Astrocyte (in vitro differentiated cells and primary cell): ENCODE results near the gene HTRA1. TPM values are rescaled to one million over a fixed set of nuclear protein-coding genes. Genes with fewer than 3 reads are reported as not detected.

Experiments
- DNase-seq: peaks from one replicate; pipeline ENCODE4 v3.0.0-alpha.2; 2010; ENCODE audit warnings: low read depth
- FAIRE-seq: peaks from 2 replicates; lab custom pipeline; 2011; peaks lifted over from hg19 to GRCh38; lab: Jason Lieb, UNC
- H2AFZ ChIP-seq: 2 replicates; pipeline ENCODE4 v1.6.0; 2012; ENCODE audit warnings: low read depth, low read length, inconsistent platforms
- H3K27ac ChIP-seq: 2 replicates; pipeline ENCODE4 v1.5.1; 2011; ENCODE audit warnings: low read depth, low read length, inconsistent platforms
- H3K27me3 ChIP-seq: 2 replicates; pipeline ENCODE4 v1.6.0; 2011; ENCODE audit warnings: low read length, inconsistent platforms; ENCODE audit not compliant: insufficient read depth
- H3K36me3 ChIP-seq: 2 replicates; pipeline ENCODE4 v1.5.1; 2011; ENCODE audit warnings: low read length, inconsistent platforms; ENCODE audit not compliant: insufficient read depth
- H3K4me1 ChIP-seq: 2 replicates; pipeline ENCODE4 v1.5.1; 2011; ENCODE audit warnings: low read length, inconsistent platforms; ENCODE audit not compliant: insufficient read depth
- H3K4me2 ChIP-seq: 2 replicates; pipeline ENCODE4 v1.6.0; 2012; ENCODE audit warnings: low read length, inconsistent platforms
- H3K4me3 ChIP-seq: 2 replicates; pipeline ENCODE4 v1.5.1; 2011; ENCODE audit warnings: low read depth, mild to moderate bottlenecking, low read length, inconsistent platforms; ENCODE audit not compliant: insufficient read depth
- H3K79me2 ChIP-seq: 2 replicates; pipeline ENCODE4 v1.6.0; 2012; ENCODE audit warnings: mild to moderate bottlenecking, low read length, inconsistent platforms; ENCODE audit not compliant: insufficient read depth
- H3K9ac ChIP-seq: 2 replicates; pipeline ENCODE4 v1.6.0; 2012; ENCODE audit warnings: mild to moderate bottlenecking, low read length, inconsistent platforms
- H3K9me3 ChIP-seq: 2 replicates; pipeline ENCODE4 v1.5.1; 2012; ENCODE audit warnings: low read depth, mild to moderate bottlenecking, low read length, inconsistent platforms; ENCODE audit not compliant: insufficient read depth
- H4K20me1 ChIP-seq: 2 replicates; pipeline ENCODE4 v1.6.0; 2012; ENCODE audit warnings: low read length, inconsistent platforms; ENCODE audit not compliant: insufficient read depth
- H3K27ac Mint-ChIP-seq: one replicate; pipeline ENCODE4 v1.8.0; 2021; ENCODE audit warnings: mild to moderate bottlenecking, mixed read lengths; ENCODE audit not compliant: unreplicated experiment
- H3K27me3 Mint-ChIP-seq: one replicate; pipeline ENCODE4 v1.8.0; 2021; ENCODE audit warnings: low read depth, mixed read lengths; ENCODE audit not compliant: unreplicated experiment
- H3K36me3 Mint-ChIP-seq: one replicate; pipeline ENCODE4 v1.8.0; 2021; ENCODE audit warnings: low read depth, mixed read lengths; ENCODE audit not compliant: unreplicated experiment
- H3K4me1 Mint-ChIP-seq: one replicate; pipeline ENCODE4 v1.8.0; 2021; ENCODE audit warnings: low read depth, mixed read lengths; ENCODE audit not compliant: unreplicated experiment
- H3K4me3 Mint-ChIP-seq: one replicate; pipeline ENCODE4 v1.8.0; 2021; ENCODE audit warnings: mild to moderate bottlenecking, moderate library complexity, mixed read lengths; ENCODE audit not compliant: unreplicated experiment
- H3K9me3 Mint-ChIP-seq: one replicate; pipeline ENCODE4 v1.8.0; 2021; ENCODE audit warnings: mild to moderate bottlenecking, mixed read lengths; ENCODE audit not compliant: unreplicated experiment
- CTCF ChIP-seq: IDR thresholded peaks from 2 replicates; pipeline ENCODE4 v1.5.1; 2011; ENCODE audit warnings: low read depth, mild to moderate bottlenecking, inconsistent platforms, low read length, moderate library complexity; ENCODE audit not compliant: insufficient read depth
- EZH2 ChIP-seq: IDR thresholded peaks from 2 replicates; pipeline ENCODE4 v1.6.1; 2012; ENCODE audit warnings: mild to moderate bottlenecking, low read length, inconsistent platforms; ENCODE audit not compliant: insufficient read depth
- total RNA-seq: library from RNA; stranded (reverse); gene quantifications from 2 replicates; pipeline ENCODE4 v1.2.1, GENCODE V29; 2021

HTRA1 gene
- total RNA-seq, 1 donor from 2014 or later, result 34.9 TPM

- no peak for FAIRE-seq
- peaks cover 5% of the 10 kb centered on the region for H3K9me3 Mint-ChIP-seq
Measured at GRCh38 chr10:122509323-122509722, 48.0 kb downstream of the HTRA1 start.

GRCh38 chr10:122510326-122510725 is 49.0 kb downstream of the HTRA1 start:
- H3K9me3 Mint-ChIP-seq, result peaks cover 3% of the 10 kb centered on the region
- no peak overlapping the region for H2AFZ ChIP-seq
- H4K20me1 ChIP-seq, result no peaks in the 10 kb centered on the region
- peaks cover 14% of the 10 kb centered on the region for H3K27me3 Mint-ChIP-seq
- peaks cover 16% of the 10 kb centered on the region for H3K4me1 Mint-ChIP-seq
- no peak overlapping the region for H3K27ac Mint-ChIP-seq
- H3K79me2 ChIP-seq, result no peaks in the 10 kb centered on the region
- H3K4me3 ChIP-seq, result no peak overlapping the region
- H3K4me3 Mint-ChIP-seq, result no peak overlapping the region
- FAIRE-seq (no peak), DNase-seq (peak; percentile 77)
- no peaks in the 10 kb centered on the region for H3K9me3 ChIP-seq
- TF ChIP-seq EZH2 (no peak), CTCF (no peak)
- H3K36me3 Mint-ChIP-seq, result peaks cover 17% of the 10 kb centered on the region
- H3K4me1 ChIP-seq, result peaks cover 17% of the 10 kb centered on the region
- no peaks in the 10 kb centered on the region for H3K27me3 ChIP-seq
- no peak overlapping the region for H3K4me2 ChIP-seq
- no peak overlapping the region for H3K27ac ChIP-seq
- H3K9ac ChIP-seq, result peak overlapping the region; percentile 12
- no peaks in the 10 kb centered on the region for H3K36me3 ChIP-seq

More at GRCh38 chr10:122509323-122509722, 48.0 kb downstream of the HTRA1 start:
- Histone ChIP-seq H3K9me3 (no peaks in the 10 kb centered on the region), H3K79me2 (no peaks in the 10 kb centered on the region), H3K27me3 (no peaks in the 10 kb centered on the region), H3K4me1 (peaks cover 15% of the 10 kb centered on the region), H2AFZ (no peak overlapping the region), H3K36me3 (no peaks in the 10 kb centered on the region), H3K4me3 (no peak overlapping the region), H3K4me2 (no peak overlapping the region), H3K9ac (no peak overlapping the region), H3K27ac (no peak overlapping the region), H4K20me1 (no peaks in the 10 kb centered on the region)
- no peak overlapping the region for H3K4me3 Mint-ChIP-seq
- H3K27me3 Mint-ChIP-seq, result peaks cover 12% of the 10 kb centered on the region
- no peak for DNase-seq
- H3K4me1 Mint-ChIP-seq, result peaks cover 13% of the 10 kb centered on the region
- TF ChIP-seq CTCF (no peak), EZH2 (no peak)
- H3K36me3 Mint-ChIP-seq, result peaks cover 17% of the 10 kb centered on the region
- H3K27ac Mint-ChIP-seq, result no peak overlapping the region

DNA sequence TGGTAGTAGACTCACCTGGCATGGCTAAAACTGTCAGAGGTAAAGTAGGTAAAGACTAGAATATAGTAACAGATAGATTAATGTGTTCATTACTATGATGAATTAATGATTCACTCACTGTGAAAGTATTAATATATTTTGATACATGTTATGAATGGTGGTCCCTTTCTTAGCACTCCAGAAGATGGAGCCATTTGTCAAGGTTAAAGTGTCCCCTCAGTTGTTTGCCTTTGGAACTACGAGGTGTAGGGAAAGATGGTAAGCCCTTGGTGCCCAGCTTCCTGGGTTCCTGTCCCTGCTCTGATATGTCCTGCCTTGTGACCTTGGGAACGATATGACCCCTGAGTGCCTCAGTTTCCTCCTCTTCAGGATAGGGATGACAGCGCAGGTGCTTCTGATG is 49.4 kb downstream of the HTRA1 start:
- H3K27ac Mint-ChIP-seq, result no peak overlapping the region
- FAIRE-seq, result no peak
- peaks cover 3% of the 10 kb centered on the region for H3K9me3 Mint-ChIP-seq
- H3K4me3 Mint-ChIP-seq, result no peak overlapping the region
- peaks cover 17% of the 10 kb centered on the region for H3K36me3 Mint-ChIP-seq
- no peak overlapping the region for H3K9ac ChIP-seq
- H3K4me2 ChIP-seq, result no peak overlapping the region
- no peak overlapping the region for H2AFZ ChIP-seq
- no peaks in the 10 kb centered on the region for H3K27me3 ChIP-seq
- no peaks in the 10 kb centered on the region for H3K36me3 ChIP-seq
- no peaks in the 10 kb centered on the region for H3K9me3 ChIP-seq
- TF ChIP-seq CTCF (no peak), EZH2 (no peak)
- peaks cover 18% of the 10 kb centered on the region for H3K4me1 Mint-ChIP-seq
- H4K20me1 ChIP-seq, result no peaks in the 10 kb centered on the region
- DNase-seq, result no peak
- H3K27ac ChIP-seq, result no peak overlapping the region
- peaks cover 22% of the 10 kb centered on the region for H3K4me1 ChIP-seq
- no peaks in the 10 kb centered on the region for H3K79me2 ChIP-seq
- peaks cover 14% of the 10 kb centered on the region for H3K27me3 Mint-ChIP-seq
- H3K4me3 ChIP-seq, result no peak overlapping the region
